HG03565 (cell line): ENCODE results near the gene MYH11.

Source experiments
- ATAC-seq: cut with Tn5 transposase; IDR thresholded peaks from one replicate; pipeline ENCODE4 v1.9.1; 2021; ENCODE audit warnings: mild to moderate bottlenecking, moderate library complexity; ENCODE audit not compliant: unreplicated experiment

The MYH11 gene

DNA sequence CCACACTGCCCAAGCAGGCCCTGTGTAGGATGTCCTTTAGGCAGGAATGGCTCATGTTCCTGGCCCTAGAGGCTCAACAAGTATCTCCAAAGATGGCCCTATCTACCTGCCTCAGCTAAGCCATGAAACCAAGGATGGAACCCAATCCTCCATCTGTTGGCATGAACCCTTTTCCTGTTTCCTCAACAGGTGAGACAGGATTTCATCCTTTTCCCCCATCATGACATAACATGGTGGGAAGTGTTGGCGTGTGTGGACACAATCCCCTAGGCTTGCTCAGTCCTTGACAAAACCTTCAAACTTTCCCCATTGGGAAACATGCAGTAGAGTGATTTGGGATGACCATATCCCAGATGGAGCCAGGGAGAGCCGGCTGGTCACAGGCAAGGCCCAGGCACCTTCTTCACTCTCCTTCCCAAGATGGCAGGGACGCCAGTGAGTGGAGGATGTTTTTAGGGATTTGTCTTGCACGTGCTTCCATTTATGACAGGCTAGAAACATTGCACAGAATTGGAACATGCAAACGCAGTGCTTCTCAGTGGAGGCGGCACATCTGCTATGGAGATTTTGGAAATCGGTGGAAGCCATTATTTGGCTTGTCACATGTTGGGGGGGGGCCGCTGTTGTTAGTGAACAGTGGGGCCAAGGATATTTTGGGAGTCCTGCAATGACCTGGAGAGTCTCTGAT lies 77.0 kb downstream of the MYH11 start:
- no peak for ATAC-seq

DNA sequence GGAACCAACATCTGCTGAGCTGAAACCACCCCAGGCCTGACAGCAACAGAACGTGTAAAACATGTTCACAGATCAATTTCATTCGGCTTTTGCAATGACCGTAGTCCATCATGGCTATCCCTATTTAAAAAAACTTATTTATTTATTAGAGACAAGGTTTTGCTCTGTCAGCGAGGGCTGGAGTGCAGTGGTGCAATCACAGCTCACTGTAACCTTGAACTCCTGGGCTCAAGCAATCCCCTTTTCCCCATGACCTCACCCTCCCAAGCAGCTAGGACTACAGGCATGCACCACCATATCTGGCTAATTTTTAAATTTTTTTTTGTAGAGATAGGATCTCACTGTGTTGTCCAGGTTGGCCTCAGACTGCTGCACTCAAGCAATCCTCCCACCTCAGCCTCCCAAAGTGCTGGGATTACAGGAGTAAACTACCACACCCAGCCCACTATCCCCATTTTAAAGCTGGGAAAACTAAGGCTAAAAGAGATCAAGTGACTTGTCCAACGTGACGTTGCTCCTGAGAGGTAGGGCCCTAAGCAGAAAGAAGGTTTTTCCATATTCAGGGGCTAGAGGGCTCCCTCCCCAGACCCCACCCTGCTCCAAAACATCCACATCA lies 77.7 kb downstream of the MYH11 start:
- ATAC-seq = no peak

- no peak for ATAC-seq
These were observed 78.6 kb downstream of the MYH11 start for GRCh38 chr16:15778204-15778743.

DNA sequence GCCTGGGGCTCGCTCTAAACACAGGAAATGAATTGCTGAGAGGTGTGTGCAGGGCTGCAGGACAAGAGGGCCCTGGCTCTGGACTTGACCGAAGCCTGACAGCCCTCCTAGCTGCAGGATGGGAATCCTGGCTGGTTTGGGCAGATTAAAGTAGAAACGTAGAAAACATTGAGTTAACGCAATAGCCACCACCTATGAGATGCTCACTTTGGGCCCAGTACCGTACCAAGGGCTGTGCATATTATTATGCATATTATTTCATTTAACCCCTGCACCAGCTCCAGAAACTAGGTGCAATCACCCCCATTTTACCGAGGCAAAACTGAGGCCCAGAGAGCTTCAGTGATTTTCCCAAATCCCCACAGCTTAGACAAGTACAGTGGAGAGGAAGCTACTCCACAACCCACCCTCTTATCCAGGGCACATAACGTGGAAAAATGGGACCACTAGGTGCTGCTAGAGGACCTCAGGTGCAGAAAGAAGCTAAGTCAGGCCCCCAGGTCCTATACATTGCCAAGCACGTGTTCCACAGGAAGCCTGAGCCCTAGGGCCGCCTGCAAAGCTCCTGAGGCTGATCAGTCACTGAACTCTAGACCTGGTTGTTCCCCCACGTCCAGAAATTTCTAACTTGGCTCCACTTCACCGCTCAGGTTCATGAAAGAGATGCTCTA lies 79.2 kb downstream of the MYH11 start:
- no peak for ATAC-seq

GRCh38 chr16:15776572-15776971 lies 80.3 kb downstream of the MYH11 start:
- no peak for ATAC-seq

GRCh38 chr16:15775663-15776304 lies 81.0 kb downstream of the MYH11 start:
- no peak for ATAC-seq

- ATAC-seq = no peak
These were observed 81.6 kb downstream of the MYH11 start for GRCh38 chr16:15775209-15775608.

DNA sequence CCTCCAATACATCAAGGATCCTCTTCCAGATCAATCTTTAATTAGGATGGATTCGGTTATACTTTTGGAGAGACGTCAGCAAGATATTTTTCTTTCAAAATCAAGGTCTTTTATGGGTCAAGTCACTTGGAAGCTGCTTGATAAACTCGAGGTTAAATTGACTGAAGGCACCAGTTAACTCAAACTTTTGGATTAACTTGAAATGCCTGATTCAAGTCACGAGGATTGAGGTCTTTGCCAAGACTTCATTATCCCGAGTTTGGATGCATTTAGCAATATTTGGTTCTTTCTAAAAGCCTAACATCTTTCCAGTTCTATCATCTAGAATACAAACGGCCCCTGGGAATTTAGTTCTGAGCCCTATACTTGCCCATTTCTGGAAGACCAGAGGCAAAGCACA lies 82.9 kb downstream of the MYH11 start:
- ATAC-seq = no peak

DNA sequence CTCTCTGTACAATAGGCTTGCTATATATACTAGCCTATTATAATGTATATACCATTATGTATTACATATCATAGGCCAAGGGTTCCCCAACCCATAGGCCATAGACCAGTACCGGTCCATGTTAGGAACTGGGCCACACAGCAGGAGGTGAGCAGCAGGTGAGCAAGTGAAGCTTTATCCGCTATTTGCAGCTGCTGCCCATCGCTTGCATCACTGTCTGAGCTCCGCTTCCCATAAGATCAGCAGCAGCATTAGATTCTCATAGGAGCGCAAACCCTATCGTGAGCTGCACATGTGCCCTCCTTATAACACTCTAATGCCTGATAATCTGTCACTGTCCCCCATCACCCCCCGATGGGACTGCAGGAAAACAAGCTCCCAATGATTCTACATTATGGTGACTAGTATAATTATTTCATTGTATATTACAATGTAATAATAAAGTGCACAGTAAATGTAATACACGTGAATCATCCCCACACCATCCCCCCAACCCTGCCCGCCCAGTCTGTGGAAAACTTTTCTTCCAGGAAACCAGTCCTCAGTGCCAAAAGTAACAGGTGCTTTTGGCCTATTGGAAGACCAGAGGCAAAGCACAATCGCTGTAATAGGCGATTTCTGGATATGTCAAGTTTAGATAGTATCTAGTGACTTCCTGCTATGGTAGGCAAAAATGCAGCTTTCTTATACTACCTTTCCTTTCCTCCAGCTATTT lies 84.1 kb downstream of the MYH11 start:
- ATAC-seq = no peak

DNA sequence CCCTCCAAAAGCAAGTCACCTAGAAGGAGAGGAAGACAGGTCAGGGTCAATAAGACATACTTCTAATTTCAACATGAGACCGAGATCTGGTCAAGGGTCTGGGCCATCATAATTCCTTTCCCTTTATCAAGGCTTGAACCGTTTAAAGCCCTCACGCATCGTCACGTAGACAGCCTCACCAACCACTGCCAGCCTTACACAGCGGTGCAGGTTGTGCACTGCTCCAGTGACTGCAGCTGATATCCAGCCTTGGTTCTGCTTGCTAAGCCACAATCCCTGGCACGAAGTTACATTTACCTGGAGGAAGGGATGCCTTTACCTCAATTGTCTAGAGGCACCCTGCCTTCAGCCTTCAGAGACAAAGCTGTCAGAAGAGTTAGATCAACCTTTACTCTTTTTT lies 85.1 kb downstream of the MYH11 start:
- ATAC-seq = no peak

- ATAC-seq = no peak
These were observed 86.3 kb downstream of the MYH11 start for GRCh38 chr16:15770512-15770911.

- ATAC-seq = no peak
These were observed 86.7 kb downstream of the MYH11 start for GRCh38 chr16:15770107-15770506.

DNA sequence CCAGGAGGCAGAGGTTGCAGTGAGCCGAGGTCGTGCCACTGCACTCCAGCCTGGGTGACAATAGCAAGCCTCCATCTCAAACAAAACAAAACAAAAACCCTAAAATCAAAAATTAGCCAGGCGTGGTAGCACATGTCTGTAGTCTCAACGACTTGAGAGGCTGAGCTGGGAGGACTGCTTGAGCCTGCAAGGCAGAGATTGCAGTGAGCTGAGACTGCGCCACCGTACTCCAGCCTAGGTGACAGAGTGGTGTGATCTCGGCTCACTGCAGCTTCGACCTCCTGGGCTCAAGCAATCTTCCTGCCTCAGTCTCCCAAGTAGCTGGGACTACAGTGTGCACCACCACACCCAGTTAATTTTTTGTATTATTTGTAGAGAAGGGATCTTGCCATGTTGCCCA lies 87.6 kb downstream of the MYH11 start:
- no peak for ATAC-seq

DNA sequence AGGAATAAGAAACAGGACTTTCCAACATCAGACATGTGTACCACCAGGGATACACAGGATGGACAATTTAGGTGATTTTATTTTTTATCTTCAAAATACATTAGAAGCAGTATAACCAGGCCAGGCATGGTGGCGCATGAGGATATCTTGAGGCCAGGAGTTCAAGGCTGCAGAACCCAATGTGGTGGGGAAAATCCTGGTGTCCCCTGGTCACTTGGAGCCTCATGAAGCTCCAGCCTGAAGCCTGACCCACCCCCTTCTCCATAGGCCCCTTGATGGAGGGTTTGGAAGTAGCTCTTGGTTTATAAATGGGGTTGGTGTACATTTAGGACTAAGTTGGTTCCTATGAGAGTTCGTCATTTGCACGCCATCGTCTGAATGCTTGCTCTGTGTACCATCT lies 88.6 kb downstream of the MYH11 start:
- no peak for ATAC-seq

DNA sequence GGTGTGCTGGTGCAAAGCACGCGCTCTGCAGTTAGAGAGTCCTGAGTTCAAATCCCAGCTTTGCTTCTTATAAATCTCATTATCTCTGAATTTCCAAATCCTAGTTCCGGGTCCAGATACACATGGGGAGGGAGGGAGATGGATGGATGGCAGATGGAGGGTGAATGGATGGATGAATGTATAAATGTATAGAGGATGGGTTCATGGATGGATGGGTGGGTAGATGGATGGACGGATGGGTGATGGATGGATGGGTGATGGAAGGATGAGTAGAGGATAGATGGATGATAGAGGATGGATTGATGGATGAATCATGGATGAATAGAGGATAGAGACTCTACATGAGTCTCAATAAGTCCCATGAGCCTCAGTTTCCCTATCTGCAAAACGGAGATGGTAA lies 89.9 kb downstream of the MYH11 start:
- no peak for ATAC-seq

- ATAC-seq = peak; percentile 74
These were observed 90.9 kb downstream of the MYH11 start for GRCh38 chr16:15765880-15766279.

DNA sequence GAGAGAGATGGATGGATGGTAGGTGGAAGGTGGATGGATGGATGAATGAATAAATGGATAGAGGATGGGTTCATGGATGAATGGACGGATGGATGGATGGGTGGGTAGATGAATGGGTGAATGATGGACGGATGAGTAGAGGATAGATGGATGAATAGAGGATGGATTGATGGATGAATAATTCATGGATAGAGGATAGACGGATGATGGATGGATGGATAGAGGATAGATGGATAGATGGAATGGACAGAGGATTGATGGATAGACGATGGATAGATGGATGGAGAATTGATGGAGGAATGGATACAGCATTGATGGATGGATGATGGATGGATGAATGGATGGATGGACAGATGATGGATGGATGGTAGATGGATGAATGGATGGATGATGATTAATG lies 91.7 kb downstream of the MYH11 start:
- no peak for ATAC-seq

DNA sequence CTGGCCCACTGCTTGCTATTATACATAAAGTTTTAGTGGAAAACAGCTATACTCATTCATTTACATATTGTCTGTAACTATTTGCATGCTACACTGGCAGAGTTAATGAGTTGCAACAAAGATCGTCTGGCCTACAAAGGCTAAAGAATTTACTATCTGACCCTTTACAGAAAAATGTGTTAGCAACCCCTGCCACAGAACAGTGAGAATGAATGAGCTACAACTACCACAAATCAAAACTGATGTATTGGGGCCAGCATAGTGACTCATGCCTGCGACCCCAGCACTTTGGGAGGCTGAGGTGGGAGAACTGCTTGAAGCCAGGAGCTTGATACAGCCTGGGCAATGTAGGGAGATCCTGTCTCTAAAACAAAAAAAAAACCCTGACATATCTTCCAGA lies 92.7 kb downstream of the MYH11 start:
- no peak for ATAC-seq

DNA sequence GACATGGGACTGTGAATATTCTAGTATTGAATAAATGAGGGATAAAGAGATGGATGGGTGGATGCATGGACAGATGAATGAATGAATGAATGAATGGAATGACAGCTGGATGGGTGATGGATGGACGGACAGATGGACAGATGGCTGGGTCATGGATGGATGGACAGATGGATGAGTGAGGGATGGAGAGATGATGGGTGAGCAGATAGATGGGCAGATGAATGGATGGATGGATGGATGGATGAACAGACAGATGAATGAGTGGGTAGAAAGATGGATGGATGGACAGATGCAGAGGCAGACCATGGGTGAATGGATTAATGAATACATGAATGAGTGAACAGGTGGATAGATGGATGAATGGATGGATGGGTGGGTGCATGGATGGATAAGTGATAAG lies 96.7 kb downstream of the MYH11 start:
- ATAC-seq = no peak

GRCh38 chr16:15759070-15759469 lies 97.8 kb downstream of the MYH11 start:
- ATAC-seq = no peak

DNA sequence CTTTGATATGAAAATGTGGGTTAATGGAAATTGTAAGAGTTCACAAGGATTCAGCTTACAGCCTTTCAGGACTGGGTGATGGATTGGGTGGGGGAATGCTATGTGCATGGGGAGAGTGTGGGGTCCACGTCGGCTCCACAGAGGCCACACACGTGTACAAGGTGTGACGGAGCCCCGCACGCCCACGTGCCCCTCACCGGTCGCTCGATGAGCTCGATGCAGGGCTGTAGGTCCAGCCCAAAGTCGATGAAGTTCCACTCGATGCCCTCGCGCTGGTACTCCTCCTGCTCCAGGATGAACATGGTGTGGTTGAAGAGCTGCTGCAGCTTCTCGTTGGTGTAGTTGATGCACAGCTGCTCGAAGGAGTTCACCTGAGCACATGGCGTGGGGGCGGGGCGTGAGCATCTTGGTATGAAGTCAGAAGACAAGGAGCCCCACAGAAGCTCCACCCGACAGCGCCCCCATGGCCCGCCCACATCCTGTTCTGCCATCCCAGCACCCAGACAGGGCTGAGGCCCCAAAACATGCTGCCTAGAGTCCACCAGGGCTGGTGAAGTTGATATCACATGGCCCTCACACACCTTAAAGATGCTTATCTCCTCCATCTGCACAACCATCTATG lies 99.1 kb downstream of the MYH11 start:
- no peak for ATAC-seq
